Uterus (tissue), 4 donors: ENCODE results near the gene SVBP. TPM values are rescaled to one million over a fixed set of nuclear protein-coding genes. Genes with fewer than 3 reads are reported as not detected.

ENCODE experiments used
- DNase-seq, 2 donors: peaks; one replicate each; pipeline ENCODE4 v3.0.0-alpha.2; 2019 to 2020
- H3K27ac ChIP-seq, 2 donors: fragments of 200-600 bp; sonication (generic); 1 replicate in 1 of 2; 2 replicates in 1 of 2; pipeline ENCODE4 v1.5.1; 2016 to 2018
- H3K27me3 ChIP-seq, 2 donors: fragments of 200-600 bp; sonication (generic); one replicate each; pipeline ENCODE4 v1.5.1; 2018 to 2019; ENCODE audit warnings: control low read depth in 1 of 2
- H3K36me3 ChIP-seq, 2 donors: fragments of 200-600 bp; sonication (generic); one replicate each; pipeline ENCODE4 v1.5.1; 2019; ENCODE audit warnings: control low read depth in 1 of 2
- H3K4me1 ChIP-seq, 2 donors: fragments of 200-600 bp; sonication (generic); one replicate each; pipeline ENCODE4 v1.5.1; 2018 to 2019; ENCODE audit warnings: control low read depth in 1 of 2
- H3K4me3 ChIP-seq, 2 donors: fragments of 200-600 bp; sonication (generic); 1 replicate in 1 of 2; 2 replicates in 1 of 2; pipeline ENCODE4 v1.5.1; 2018 to 2019; ENCODE audit warnings: mild to moderate bottlenecking in 1 of 2
- H3K9me3 ChIP-seq, 2 donors: fragments of 200-600 bp; sonication (generic); one replicate each; pipeline ENCODE4 v1.5.1; 2019; ENCODE audit warnings: control low read depth in 1 of 2
- POLR2A ChIP-seq, 2 donors: fragments of 450-650 bp; IDR thresholded peaks; one replicate each; pipeline ENCODE4 v1.6.1; 2016; ENCODE audit warnings: antibody characterized with exemption in 2 of 2, mild to moderate bottlenecking in 1 of 2, moderate library complexity in 1 of 2
- intact Hi-C: fragments of 100-400 bp; cut with DNase I; formaldehyde crosslinking; loops from one replicate; pipeline ENCODE4 v1.15.1; 2023; ENCODE audit warnings: low total_unique reads
- total RNA-seq, 4 donors: library from RNA; depleted of rRNA in 3 of 4; stranded (reverse); fragments of >200 nt in 3 of 4; gene quantifications; one replicate each; pipeline versions ENCODE4 v1.1.0 to v1.2.4, GENCODE V29; 2014 to 2023
- TF ChIP-seq, protein P1 (sequence below), 4 experiments: fragments of 200-600 bp in 2 of 4; fragments of 450-650 bp in 2 of 4; sonication (generic) in 2 of 4; IDR thresholded peaks; one replicate each; pipeline ENCODE4 v1.5.1; 2016 to 2019; ENCODE audit warnings: antibody characterized with exemption in 4 of 4, mild to moderate bottlenecking in 2 of 4, moderate library complexity in 1 of 4
- donor health status: DM: yes; HTN: yes; CAD: no.

The SVBP gene
- total RNA-seq, 4 donors from 2014 or later: 13.1 to 27.4 (median 23.1) TPM

DNA sequence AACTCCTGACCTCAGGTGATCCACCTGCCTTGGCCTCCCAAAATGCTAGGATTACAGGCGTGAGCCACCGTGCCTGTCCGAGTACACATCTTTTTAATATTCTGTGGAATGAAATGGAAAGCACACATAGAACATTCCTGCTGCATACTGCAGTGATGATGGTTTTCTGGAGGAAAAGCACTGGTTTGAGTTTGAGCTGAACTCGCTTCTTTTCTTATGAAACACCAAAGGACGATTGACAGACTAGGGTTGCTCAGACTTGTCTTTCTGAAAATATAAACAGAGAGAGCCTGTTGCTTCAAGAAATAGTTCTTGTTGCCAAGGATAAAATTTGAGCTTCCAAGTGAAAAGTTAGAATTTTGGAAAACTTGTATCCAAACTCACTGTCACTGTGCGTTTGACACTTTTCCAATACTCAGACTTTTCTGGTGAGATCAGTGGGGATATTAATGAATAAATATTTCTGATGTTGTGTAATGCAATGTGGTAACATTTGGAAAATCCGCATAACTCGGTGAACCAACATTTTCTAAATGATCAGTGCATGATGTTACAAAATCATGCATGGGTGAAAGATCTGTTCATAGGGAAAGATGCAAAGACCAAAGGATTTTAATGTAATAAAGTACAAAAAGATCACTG, 15.2 kb downstream of the SVBP start:
- Histone ChIP-seq H3K9me3 (no peaks in the 10 kb centered on the region), H3K27me3 (no peaks in the 10 kb centered on the region), H3K4me3 (no peak overlapping the region), H3K4me1 (no peaks in the 10 kb centered on the region), H3K27ac (no peak overlapping the region), H3K36me3 (no peaks in the 10 kb centered on the region)
- TF ChIP-seq, protein P1, sequence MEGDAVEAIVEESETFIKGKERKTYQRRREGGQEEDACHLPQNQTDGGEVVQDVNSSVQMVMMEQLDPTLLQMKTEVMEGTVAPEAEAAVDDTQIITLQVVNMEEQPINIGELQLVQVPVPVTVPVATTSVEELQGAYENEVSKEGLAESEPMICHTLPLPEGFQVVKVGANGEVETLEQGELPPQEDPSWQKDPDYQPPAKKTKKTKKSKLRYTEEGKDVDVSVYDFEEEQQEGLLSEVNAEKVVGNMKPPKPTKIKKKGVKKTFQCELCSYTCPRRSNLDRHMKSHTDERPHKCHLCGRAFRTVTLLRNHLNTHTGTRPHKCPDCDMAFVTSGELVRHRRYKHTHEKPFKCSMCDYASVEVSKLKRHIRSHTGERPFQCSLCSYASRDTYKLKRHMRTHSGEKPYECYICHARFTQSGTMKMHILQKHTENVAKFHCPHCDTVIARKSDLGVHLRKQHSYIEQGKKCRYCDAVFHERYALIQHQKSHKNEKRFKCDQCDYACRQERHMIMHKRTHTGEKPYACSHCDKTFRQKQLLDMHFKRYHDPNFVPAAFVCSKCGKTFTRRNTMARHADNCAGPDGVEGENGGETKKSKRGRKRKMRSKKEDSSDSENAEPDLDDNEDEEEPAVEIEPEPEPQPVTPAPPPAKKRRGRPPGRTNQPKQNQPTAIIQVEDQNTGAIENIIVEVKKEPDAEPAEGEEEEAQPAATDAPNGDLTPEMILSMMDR (IDR thresholded peaks at IDR 0.05): no peak
- TF ChIP-seq POLR2A (IDR thresholded peaks at IDR 0.05): no peak
- intact Hi-C loops: no loop called here
- no peak for DNase-seq

DNA sequence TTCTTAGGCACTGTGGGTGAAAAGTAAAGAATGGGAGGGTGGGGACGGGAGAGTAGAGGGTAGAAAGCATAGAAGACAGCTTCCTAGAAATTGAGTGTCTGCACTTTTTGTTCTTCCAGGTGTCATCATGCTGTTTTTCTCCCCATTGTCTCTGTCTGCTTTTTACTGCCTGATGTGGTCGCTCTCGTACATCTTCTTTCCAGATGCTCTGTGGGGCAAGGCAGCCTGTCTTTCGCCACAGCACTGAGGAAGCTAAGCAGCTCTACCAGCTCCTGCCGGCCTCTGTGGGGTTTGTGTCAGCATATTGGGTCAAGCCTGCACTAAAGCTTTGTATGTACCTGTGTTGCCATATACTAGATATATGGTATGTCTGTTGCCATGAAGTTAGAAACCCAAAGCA, 19.2 kb downstream of the SVBP start:
- no peak for DNase-seq
- no peaks in the 10 kb centered on the region for H3K9me3 ChIP-seq
- no peaks in the 10 kb centered on the region for H3K27me3 ChIP-seq
- no peak overlapping the region for H3K27ac ChIP-seq
- TF ChIP-seq, protein P1 (IDR thresholded peaks at IDR 0.05): no peak
- TF ChIP-seq POLR2A (IDR thresholded peaks at IDR 0.05): no peak
- H3K36me3 ChIP-seq: no peaks in the 10 kb centered on the region
- no peaks in the 10 kb centered on the region for H3K4me1 ChIP-seq
- no peak overlapping the region for H3K4me3 ChIP-seq
- intact Hi-C loops: no loop called here

DNA sequence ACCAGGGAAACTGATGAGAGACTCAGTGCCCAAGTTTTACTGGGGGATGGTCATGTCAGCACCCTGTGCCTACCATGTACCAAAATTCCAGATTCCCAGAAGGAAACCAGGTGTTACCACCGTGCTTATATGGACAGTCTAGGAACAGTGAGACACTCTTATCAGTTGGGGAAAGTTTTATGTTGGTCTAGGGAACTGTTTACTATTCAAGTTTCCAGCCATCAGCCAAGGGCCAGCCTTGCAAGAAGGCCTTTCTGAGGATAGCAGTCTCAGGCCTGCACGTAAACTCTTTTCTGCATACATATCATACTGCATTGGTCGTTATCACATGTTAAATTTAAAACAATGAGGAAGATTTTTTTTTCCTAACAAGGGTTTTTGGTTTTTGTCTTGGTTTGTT, 19.8 kb downstream of the SVBP start:
- no peaks in the 10 kb centered on the region for H3K9me3 ChIP-seq
- H3K4me1 ChIP-seq: no peaks in the 10 kb centered on the region
- H3K27ac ChIP-seq: no peak overlapping the region
- no peaks in the 10 kb centered on the region for H3K36me3 ChIP-seq
- intact Hi-C loops: no loop called here
- DNase-seq: no peak
- no peaks in the 10 kb centered on the region for H3K27me3 ChIP-seq
- no peak overlapping the region for H3K4me3 ChIP-seq
- TF ChIP-seq POLR2A (IDR thresholded peaks at IDR 0.05): no peak
- TF ChIP-seq, protein P1 (IDR thresholded peaks at IDR 0.05): no peak

DNA sequence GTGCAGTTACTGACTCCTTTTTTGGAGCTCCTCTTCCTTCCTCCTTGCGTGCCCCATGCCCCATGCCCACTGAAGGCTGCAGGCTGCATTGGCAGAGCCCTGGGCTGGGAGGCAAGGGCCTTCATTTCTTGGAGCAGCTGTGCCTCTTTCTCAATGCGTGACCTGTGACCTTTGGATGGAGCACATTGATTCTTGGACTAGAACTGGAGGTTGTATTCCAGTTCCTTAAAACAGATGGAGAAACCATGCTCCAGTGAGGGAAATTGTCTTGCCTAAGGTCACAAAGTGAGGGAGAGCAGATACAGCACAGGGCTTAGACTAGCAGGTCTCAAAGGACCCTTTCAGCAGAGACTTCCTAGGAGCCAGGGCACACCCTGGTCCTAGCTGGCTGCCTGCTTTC, 23.4 kb downstream of the SVBP start:
- no peaks in the 10 kb centered on the region for H3K4me1 ChIP-seq
- H3K36me3 ChIP-seq: no peaks in the 10 kb centered on the region
- no peak for TF ChIP-seq POLR2A (IDR thresholded peaks at IDR 0.05)
- TF ChIP-seq, protein P1 (IDR thresholded peaks at IDR 0.05): no peak
- no peaks in the 10 kb centered on the region for H3K9me3 ChIP-seq
- H3K27ac ChIP-seq: no peak overlapping the region
- intact Hi-C loops: no loop called here
- no peak overlapping the region for H3K4me3 ChIP-seq
- no peaks in the 10 kb centered on the region for H3K27me3 ChIP-seq
- no peak for DNase-seq

DNA sequence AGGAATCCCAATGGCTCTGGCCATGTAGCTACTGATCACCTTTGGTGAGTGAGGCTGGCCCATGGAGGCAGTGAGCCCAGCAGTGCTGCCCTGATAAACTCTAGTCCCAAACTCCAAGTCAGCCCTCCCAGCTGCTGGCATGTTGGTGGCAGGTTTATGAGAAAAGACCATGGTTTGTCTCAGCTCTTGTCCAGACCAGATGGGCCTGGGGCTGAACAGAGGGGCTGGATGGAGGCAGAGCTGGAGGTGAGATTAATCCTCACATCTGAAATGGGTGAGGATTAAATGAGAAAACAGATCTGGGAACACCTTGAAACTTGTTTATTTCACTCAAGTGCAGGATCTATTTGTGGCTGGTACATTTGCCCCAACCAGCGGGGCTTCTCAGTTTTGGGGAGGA, 29.2 kb downstream of the SVBP start:
- Histone ChIP-seq H3K4me1 (no peaks in the 10 kb centered on the region), H3K27ac (no peak overlapping the region), H3K4me3 (no peak overlapping the region), H3K9me3 (no peaks in the 10 kb centered on the region), H3K36me3 (no peaks in the 10 kb centered on the region), H3K27me3 (no peaks in the 10 kb centered on the region)
- DNase-seq: no peak
- intact Hi-C loops: no loop called here
- TF ChIP-seq POLR2A (IDR thresholded peaks at IDR 0.05): no peak
- TF ChIP-seq, protein P1 (IDR thresholded peaks at IDR 0.05): no peak
